ENCODE measurements around the gene XXYLT1.

Gene XXYLT1

GRCh38 chr3:195061756-195062655 lies 209.0 kb downstream of the XXYLT1 start:
- ChIA-PET POLR2A (no interaction called here), CTCF (no interaction called here)
- no peak for TF ChIP-seq CTCF (IDR thresholded peaks at IDR 0.05; ENCODE audit: control extremely low read depth, extremely low read depth, low read depth, missing control alignments)
- no peak for DNase-seq (ENCODE audit: extremely low spot score)

- ChIA-PET POLR2A (no interaction called here), CTCF (no interaction called here)
- DNase-seq (ENCODE audit: extremely low spot score), result no peak
- no peak for TF ChIP-seq CTCF (IDR thresholded peaks at IDR 0.05; ENCODE audit: control extremely low read depth, extremely low read depth, low read depth, missing control alignments)
Measured at GRCh38 chr3:195060531-195061291, 210.2 kb downstream of the XXYLT1 start.

- CTCF ChIA-PET, result no interaction called here
Measured at GRCh38 chr3:195060217-195060481, 210.8 kb downstream of the XXYLT1 start.

GRCh38 chr3:195059471-195060216 lies 211.3 kb downstream of the XXYLT1 start:
- ChIA-PET POLR2A (no interaction called here), CTCF (interaction anchor here (1.6 kb wide), 1 partner anchor 47 kb away, joined by 3 read pairs; no protein-coding TSS in a partner anchor)
- TF ChIP-seq CTCF (IDR thresholded peaks at IDR 0.05; ENCODE audit: control extremely low read depth, extremely low read depth, low read depth, missing control alignments), result no peak
- no peak for DNase-seq (ENCODE audit: extremely low spot score)

More at GRCh38 chr3:195060217-195060481, 210.8 kb downstream of the XXYLT1 start:
- DNase-seq (ENCODE audit: extremely low spot score), result no peak
- POLR2A ChIA-PET, result no interaction called here
- TF ChIP-seq CTCF (IDR thresholded peaks at IDR 0.05; ENCODE audit: control extremely low read depth, extremely low read depth, low read depth, missing control alignments), result no peak

- ChIA-PET CTCF (interaction anchor here (1.6 kb wide), 1 partner anchor 48 kb away, joined by 3 read pairs; no protein-coding TSS in a partner anchor), POLR2A (no interaction called here)
- DNase-seq (ENCODE audit: extremely low spot score), result no peak
- no peak for TF ChIP-seq CTCF (IDR thresholded peaks at IDR 0.05; ENCODE audit: control extremely low read depth, extremely low read depth, low read depth, missing control alignments)
Measured at GRCh38 chr3:195059006-195059350, 212.0 kb downstream of the XXYLT1 start.

GRCh38 chr3:195058336-195059005 lies 212.5 kb downstream of the XXYLT1 start:
- no peak for TF ChIP-seq CTCF (IDR thresholded peaks at IDR 0.05; ENCODE audit: control extremely low read depth, extremely low read depth, low read depth, missing control alignments)
- DNase-seq (ENCODE audit: extremely low spot score), result no peak
- POLR2A ChIA-PET, result no interaction called here
- CTCF ChIA-PET, result interaction anchor here (1.6 kb wide), 1 partner anchor 48 kb away, joined by 3 read pairs; no protein-coding TSS in a partner anchor

Data from GM10248 (cell line).